SK-N-SH treated with all-trans-retinoic acid at 6 μM for 48 hours (cell line): ENCODE results near the gene SLC35G4.
"Not testable (repeated sequence)": the region's sequence is repeated elsewhere in the genome, so short reads cannot be mapped to it uniquely, and the experiment has no call there.

Experiments used
- ATAC-seq: fragments of 200-7000 bp; cut with Tn5 transposase; 3 replicates; pipeline ENCODE4 v1.9.1; 2020; ENCODE audit warnings: mild to moderate bottlenecking, moderate library complexity
- ARNTL ChIP-seq: fragments of 450-650 bp; formaldehyde crosslinking; IDR thresholded peaks from 2 replicates; pipeline ENCODE4 v1.5.0; 2020; ENCODE audit warnings: low read depth, mild to moderate bottlenecking, moderate library complexity, borderline replicate concordance
- BACH2 ChIP-seq: fragments of 250-450 bp; sonication (Bioruptor Pico); IDR thresholded peaks from 2 replicates; pipeline ENCODE4 v1.9.0; 2021; ENCODE audit warnings: mild to moderate bottlenecking, borderline replicate concordance
- CREB5 ChIP-seq: fragments of 250-450 bp; sonication (Bioruptor Pico); IDR thresholded peaks from 2 replicates; pipeline ENCODE4 v1.5.1; 2020; ENCODE audit warnings: low read depth, mild to moderate bottlenecking, moderate library complexity
- CSDC2 ChIP-seq: fragments of 250-450 bp; sonication (Bioruptor Pico); IDR thresholded peaks from 2 replicates; pipeline ENCODE4 v1.5.0; 2020; ENCODE audit warnings: mild to moderate bottlenecking, moderate library complexity
- CSRNP3 ChIP-seq: fragments of 250-450 bp; sonication (Bioruptor Pico); IDR thresholded peaks from 2 replicates; pipeline ENCODE4 v1.5.1; 2021; ENCODE audit warnings: mild to moderate bottlenecking, moderate library complexity
- ESRRG ChIP-seq: fragments of 250-450 bp; sonication (Bioruptor Pico); IDR thresholded peaks from 2 replicates; pipeline ENCODE4 v1.6.1; 2021; ENCODE audit warnings: mild to moderate bottlenecking
- GLIS3 ChIP-seq: fragments of 250-450 bp; sonication (Bioruptor Pico); IDR thresholded peaks from 2 replicates; pipeline ENCODE4 v1.5.0; 2020; ENCODE audit warnings: mild to moderate bottlenecking, moderate library complexity
- ISL1 ChIP-seq: fragments of 250-450 bp; sonication (Bioruptor Pico); IDR thresholded peaks from 2 replicates; pipeline ENCODE4 v2.1.2; 2022; ENCODE audit warnings: mild to moderate bottlenecking, moderate library complexity
- PATZ1 ChIP-seq: fragments of 250-450 bp; sonication (Bioruptor Pico); IDR thresholded peaks from 2 replicates; pipeline ENCODE4 v1.8.0; 2020; ENCODE audit warnings: mild to moderate bottlenecking, moderate library complexity, borderline replicate concordance
- PPARA ChIP-seq: fragments of 250-450 bp; sonication (Bioruptor Pico); IDR thresholded peaks from 2 replicates; pipeline ENCODE4 v1.5.0; 2020; ENCODE audit warnings: mild to moderate bottlenecking, borderline replicate concordance
- RARB ChIP-seq: fragments of 250-450 bp; sonication (Bioruptor Pico); IDR thresholded peaks from 2 replicates; pipeline ENCODE4 v1.8.0; 2021; ENCODE audit warnings: mild to moderate bottlenecking, moderate library complexity
- SNAI2 ChIP-seq: fragments of 250-450 bp; sonication (Bioruptor Pico); IDR thresholded peaks from 2 replicates; pipeline ENCODE4 v1.5.0; 2020; ENCODE audit warnings: mild to moderate bottlenecking, moderate library complexity
- TCF4 ChIP-seq: fragments of 250-450 bp; sonication (Bioruptor Pico); IDR thresholded peaks from 2 replicates; pipeline ENCODE4 v1.8.0; 2021; ENCODE audit warnings: mild to moderate bottlenecking, moderate library complexity, borderline replicate concordance
- TSHZ2 ChIP-seq: fragments of 250-450 bp; sonication (Bioruptor Pico); IDR thresholded peaks from 2 replicates; pipeline ENCODE4 v1.5.0; 2020; ENCODE audit warnings: mild to moderate bottlenecking, moderate library complexity
- ZNF565 ChIP-seq: fragments of 450-650 bp; formaldehyde crosslinking; conservative IDR thresholded peaks from 2 replicates; pipeline ENCODE4 v1.5.0; 2020; ENCODE audit warnings: low read depth, mild to moderate bottlenecking, moderate library complexity
- TF ChIP-seq, protein P1 (sequence below): fragments of 250-450 bp; sonication (Bioruptor Pico); IDR thresholded peaks from 2 replicates; pipeline ENCODE4 v1.8.0; 2021; ENCODE audit warnings: low read depth, mild to moderate bottlenecking, moderate library complexity, borderline replicate concordance

The SLC35G4 gene

DNA sequence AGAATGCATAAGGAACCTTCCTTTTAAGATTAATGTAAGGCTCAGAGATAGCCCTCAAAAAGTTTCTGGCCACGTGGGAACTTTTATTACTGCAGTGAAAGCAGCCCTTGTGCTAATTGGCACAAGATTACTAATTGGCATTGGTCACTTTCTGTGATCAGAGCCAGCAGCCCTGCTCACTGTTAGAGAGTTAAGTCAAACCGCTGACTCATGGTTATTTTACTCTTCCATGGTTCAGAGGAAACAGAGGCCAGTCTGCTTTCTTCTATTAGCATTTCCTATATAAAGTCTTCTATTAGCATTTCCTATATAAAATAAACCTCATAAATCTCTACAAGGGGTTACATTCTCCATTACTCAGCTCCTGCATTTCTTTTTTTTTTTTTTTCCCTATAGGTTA is 1.5 kb upstream of the SLC35G4 start:
- ATAC-seq, result no peak
- TF ChIP-seq ARNTL (CRISPR knock-in tag) (no peak), ESRRG (CRISPR knock-in tag) (no peak), RARB (CRISPR knock-in tag) (no peak), GLIS3 (no peak), BACH2 (CRISPR knock-in tag) (no peak)

DNA sequence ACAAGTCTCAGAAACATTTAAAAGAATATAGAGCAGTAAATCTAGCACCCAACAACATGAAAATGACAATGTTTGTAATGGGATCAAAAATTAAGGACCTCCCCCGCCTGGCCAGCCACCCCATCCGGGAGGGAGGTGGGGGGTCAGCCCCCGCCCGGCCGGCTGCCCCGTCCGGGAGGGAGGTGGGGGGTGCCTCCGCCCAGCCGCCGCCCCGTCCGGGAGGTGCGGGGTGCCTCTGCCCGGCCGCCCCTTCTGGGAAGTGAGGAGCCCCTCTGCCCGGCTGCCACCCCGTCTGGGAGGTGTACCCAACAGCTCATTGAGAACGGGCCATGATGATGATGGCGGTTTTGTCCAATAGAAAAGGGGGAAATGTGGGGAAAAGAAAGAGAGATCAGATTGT is 778 bp upstream of the SLC35G4 start:
- ATAC-seq, result not testable (repeated sequence)

DNA sequence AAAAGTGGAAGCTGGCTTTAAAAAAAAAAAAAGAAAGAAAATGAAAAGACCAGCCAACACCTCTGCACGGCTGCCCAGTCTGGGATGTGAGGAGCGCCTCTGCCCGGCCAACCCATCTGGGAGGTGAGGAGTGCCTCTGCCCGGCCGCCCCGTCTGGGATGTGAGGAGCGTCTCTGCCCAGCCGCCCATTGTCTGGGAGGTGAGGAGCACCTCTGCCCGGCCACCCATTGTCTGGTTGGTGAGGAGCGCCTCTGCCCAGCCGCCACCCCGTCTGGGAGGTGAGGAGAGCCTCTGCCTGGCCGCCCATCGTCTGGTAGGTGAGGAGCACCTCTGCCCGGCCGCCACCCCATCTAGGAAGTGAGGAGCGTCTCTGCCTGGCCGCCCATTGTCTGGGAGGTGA is 3.7 kb downstream of the SLC35G4 start:
- not testable (repeated sequence) for ATAC-seq

GRCh38 chr18:11613611-11614010 is 4.2 kb downstream of the SLC35G4 start:
- ATAC-seq, result not testable (repeated sequence)

- not testable (repeated sequence) for ATAC-seq
These were observed 4.6 kb downstream of the SLC35G4 start for GRCh38 chr18:11614042-11614441.

- ATAC-seq, result not testable (repeated sequence)
These were observed 5.6 kb downstream of the SLC35G4 start for GRCh38 chr18:11614981-11615380.

DNA sequence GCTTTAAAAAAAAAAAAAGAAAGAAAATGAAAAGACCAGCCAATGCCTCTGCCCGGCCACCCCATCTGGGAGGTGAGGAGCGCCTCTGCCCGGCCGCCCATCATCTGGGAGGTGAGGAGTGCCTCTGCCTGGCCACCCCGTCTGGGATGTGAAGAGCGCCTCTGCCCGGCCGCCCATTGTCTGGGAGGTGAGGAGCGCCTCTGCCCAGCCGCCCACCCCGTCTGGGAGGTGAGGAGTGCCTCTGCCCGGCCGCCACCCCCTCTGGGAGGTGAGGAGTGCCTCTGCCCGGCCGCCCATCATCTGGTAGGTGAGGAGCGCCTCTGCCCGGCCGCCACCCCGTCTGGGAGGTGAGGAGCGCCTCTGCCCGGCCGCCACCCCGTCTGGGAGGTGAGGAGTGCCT is 37.9 kb downstream of the SLC35G4 start:
- not testable (repeated sequence) for ATAC-seq

GRCh38 chr18:11647804-11648203 is 38.4 kb downstream of the SLC35G4 start:
- not testable (repeated sequence) for ATAC-seq

- no peak for ATAC-seq
- TF ChIP-seq CSDC2 (CRISPR knock-in tag), result no peak
- TF ChIP-seq PATZ1 (CRISPR knock-in tag), result no peak
- TF ChIP-seq PPARA (CRISPR knock-in tag), result no peak
- TF ChIP-seq BACH2 (CRISPR knock-in tag), result no peak
- TF ChIP-seq, protein P1, sequence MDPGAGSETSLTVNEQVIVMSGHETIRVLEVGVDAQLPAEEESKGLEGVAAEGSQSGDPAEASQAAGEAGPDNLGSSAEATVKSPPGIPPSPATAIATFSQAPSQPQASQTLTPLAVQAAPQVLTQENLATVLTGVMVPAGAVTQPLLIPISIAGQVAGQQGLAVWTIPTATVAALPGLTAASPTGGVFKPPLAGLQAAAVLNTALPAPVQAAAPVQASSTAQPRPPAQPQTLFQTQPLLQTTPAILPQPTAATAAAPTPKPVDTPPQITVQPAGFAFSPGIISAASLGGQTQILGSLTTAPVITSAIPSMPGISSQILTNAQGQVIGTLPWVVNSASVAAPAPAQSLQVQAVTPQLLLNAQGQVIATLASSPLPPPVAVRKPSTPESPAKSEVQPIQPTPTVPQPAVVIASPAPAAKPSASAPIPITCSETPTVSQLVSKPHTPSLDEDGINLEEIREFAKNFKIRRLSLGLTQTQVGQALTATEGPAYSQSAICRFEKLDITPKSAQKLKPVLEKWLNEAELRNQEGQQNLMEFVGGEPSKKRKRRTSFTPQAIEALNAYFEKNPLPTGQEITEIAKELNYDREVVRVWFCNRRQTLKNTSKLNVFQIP (CRISPR knock-in tag), result no peak
- no peak for TF ChIP-seq RARB (CRISPR knock-in tag)
- no peak for TF ChIP-seq ISL1 (CRISPR knock-in tag)
- TF ChIP-seq SNAI2 (CRISPR knock-in tag), result no peak
- TF ChIP-seq CREB5 (CRISPR knock-in tag), result no peak
- TF ChIP-seq CSRNP3 (CRISPR knock-in tag), result no peak
- TF ChIP-seq TSHZ2, result no peak
- TF ChIP-seq ARNTL (CRISPR knock-in tag), result no peak
- no peak for TF ChIP-seq ZNF565 (CRISPR knock-in tag)
- no peak for TF ChIP-seq TCF4
- TF ChIP-seq, all 23 proteins: peak for 0
These were observed 40.4 kb downstream of the SLC35G4 start for GRCh38 chr18:11649839-11650238.
